ENCODE measurements around the gene LRRFIP1.

The LRRFIP1 gene

GRCh38 chr2:237649541-237650454 lies 22.4 kb downstream of the LRRFIP1 start:
- TF ChIP-seq ZNF274 (IDR thresholded peaks at IDR 0.05; ENCODE audit: low read depth, low read length), result no peak
- no peak overlapping the region for H3K4me3 ChIP-seq (ENCODE audit: low read length)

DNA sequence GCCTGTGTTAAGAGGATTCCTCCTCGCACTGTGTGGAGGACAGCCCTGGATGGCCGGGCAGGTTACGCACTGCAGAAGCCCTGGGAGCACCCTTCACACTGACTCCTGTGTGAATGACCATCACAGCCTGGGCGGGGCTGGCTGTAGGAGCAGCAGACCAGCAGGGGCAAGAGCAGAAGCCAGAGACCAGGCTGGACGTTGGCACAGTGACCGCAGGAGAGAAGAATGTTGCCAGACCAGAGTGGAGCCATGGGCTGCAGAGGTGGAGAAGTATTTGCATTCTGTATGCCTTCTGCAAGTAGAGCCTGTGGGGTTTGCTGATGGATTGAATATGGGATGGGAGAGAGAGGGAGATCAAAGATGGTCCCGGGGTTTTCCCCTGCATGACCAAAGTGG lies 23.1 kb downstream of the LRRFIP1 start:
- H3K4me3 ChIP-seq (ENCODE audit: low read length), result no peak overlapping the region
- TF ChIP-seq ZNF274 (IDR thresholded peaks at IDR 0.05; ENCODE audit: low read depth, low read length), result no peak

DNA sequence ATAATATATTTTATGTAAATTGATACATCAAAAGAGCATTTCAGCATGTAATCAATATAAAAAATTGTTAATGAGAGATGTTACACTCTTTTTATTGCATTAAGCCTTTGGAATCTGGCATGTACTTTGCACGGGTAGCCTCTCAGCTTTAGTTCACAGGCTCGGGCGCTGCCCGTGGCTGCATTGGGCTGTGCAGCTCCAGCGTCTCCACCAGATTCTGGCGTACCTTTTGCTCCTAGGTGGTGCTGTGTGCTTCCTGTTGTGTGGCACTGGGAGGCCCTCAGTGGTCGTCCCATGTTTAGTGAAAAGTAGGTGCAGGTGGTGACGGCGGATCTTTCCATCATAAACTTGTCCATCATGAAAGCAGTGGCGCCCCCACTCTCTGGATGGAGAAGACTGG lies 24.4 kb downstream of the LRRFIP1 start:
- H3K4me3 ChIP-seq (ENCODE audit: low read length), result no peak overlapping the region
- TF ChIP-seq ZNF274 (IDR thresholded peaks at IDR 0.05; ENCODE audit: low read depth, low read length), result no peak

- no peak overlapping the region for H3K4me3 ChIP-seq (ENCODE audit: low read length)
- no peak for TF ChIP-seq ZNF274 (IDR thresholded peaks at IDR 0.05; ENCODE audit: low read depth, low read length)
Observed at GRCh38 chr2:237652181-237652580, 24.8 kb downstream of the LRRFIP1 start.

DNA sequence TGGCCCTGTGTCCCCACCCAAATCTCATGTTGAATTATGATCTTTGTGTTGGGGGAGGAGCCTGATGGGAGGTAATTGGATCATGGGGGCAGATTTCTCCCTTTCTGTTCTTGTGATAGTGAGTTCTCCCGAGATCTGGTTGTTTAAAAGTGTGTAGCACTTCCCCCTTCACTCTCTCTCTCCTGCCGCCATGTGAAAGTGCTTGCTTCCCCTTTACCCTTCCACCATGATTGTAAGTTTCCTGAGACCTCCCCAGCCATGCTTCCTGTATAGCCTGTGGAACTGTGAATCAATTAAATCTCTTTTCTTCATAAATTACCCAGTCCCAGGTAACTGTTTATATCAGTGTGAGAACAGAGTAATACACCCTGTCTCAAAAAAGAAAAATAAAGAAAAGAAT lies 25.5 kb downstream of the LRRFIP1 start:
- no peak overlapping the region for H3K4me3 ChIP-seq (ENCODE audit: low read length)
- TF ChIP-seq ZNF274 (IDR thresholded peaks at IDR 0.05; ENCODE audit: low read depth, low read length), result no peak

GRCh38 chr2:237653776-237654558 lies 26.6 kb downstream of the LRRFIP1 start:
- no peak for TF ChIP-seq ZNF274 (IDR thresholded peaks at IDR 0.05; ENCODE audit: low read depth, low read length)
- H3K4me3 ChIP-seq (ENCODE audit: low read length), result no peak overlapping the region

DNA sequence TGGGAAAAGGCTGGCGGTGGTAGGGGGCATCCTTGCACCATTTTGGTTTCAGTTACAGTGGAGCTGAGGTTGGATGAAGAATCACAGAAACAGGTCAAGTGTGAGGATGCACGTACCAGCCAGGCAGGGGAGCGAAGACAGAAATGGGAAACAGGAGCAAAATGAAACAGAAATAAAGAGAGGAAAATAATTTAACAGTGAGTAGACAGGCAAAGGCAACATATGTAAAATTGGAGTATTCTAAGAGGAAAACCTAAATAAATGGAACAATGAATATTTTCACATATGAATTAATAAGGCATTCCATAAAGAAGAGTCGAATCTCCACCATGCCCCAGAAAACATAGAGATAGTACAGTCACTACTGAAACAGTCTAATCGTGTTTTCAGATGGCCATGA lies 29.7 kb downstream of the LRRFIP1 start:
- TF ChIP-seq ZNF274 (IDR thresholded peaks at IDR 0.05; ENCODE audit: low read depth, low read length), result no peak
- no peak overlapping the region for H3K4me3 ChIP-seq (ENCODE audit: low read length)

DNA sequence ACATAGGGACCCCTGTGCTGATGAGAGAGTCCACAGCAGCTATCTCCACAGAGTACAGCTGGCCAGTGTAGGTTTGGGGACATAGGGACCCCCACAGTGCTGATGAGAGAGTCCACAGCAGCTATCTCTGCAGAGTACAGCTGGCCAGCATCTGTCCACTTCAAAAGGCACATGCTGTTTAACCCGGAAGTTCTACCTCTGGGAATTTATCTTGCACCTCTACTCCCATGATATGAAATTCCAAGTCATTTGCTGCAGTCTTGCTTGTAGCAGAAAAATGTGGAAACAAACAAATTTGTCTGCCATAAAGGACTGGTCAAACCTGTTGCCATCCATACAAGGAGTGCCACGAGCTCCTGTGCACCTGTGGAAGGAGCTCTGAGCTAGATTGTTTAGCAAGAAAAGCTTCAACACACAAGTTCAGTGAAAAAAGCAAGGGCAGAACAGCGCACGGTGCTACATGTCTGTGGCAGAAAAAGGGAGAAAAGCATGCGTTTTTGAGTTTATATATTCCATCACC lies 33.1 kb downstream of the LRRFIP1 start:
- no peak for TF ChIP-seq ZNF274 (IDR thresholded peaks at IDR 0.05; ENCODE audit: low read depth, low read length)
- H3K4me3 ChIP-seq (ENCODE audit: low read length), result no peak overlapping the region

GRCh38 chr2:237661270-237661669 lies 33.9 kb downstream of the LRRFIP1 start:
- no peak overlapping the region for H3K4me3 ChIP-seq (ENCODE audit: low read length)
- no peak for TF ChIP-seq ZNF274 (IDR thresholded peaks at IDR 0.05; ENCODE audit: low read depth, low read length)

- no peak for TF ChIP-seq ZNF274 (IDR thresholded peaks at IDR 0.05; ENCODE audit: low read depth, low read length)
- H3K4me3 ChIP-seq (ENCODE audit: low read length), result no peak overlapping the region
Observed at GRCh38 chr2:237661799-237662328, 34.5 kb downstream of the LRRFIP1 start.

DNA sequence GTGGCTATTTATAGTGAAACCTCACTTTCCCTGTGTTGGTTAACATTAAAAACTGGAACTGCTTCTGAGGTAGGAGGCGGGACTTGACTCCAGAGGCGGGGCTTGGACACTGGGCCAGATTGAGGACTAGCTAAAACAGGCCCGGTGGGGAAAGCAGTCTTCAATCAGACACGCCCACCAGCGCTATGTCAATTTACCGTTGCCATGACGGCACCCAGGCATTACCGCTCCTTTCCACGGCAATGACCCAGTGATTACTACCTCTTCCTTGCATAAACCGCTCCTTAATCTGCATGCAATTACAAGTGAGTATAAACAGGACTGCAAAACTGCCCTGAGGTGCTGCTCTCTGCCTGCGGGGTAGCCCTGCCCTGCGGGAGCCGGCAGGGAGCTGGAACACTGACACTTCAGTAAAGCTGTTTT lies 35.3 kb downstream of the LRRFIP1 start:
- no peak for TF ChIP-seq ZNF274 (IDR thresholded peaks at IDR 0.05; ENCODE audit: low read depth, low read length)
- H3K4me3 ChIP-seq (ENCODE audit: low read length), result no peak overlapping the region

DNA sequence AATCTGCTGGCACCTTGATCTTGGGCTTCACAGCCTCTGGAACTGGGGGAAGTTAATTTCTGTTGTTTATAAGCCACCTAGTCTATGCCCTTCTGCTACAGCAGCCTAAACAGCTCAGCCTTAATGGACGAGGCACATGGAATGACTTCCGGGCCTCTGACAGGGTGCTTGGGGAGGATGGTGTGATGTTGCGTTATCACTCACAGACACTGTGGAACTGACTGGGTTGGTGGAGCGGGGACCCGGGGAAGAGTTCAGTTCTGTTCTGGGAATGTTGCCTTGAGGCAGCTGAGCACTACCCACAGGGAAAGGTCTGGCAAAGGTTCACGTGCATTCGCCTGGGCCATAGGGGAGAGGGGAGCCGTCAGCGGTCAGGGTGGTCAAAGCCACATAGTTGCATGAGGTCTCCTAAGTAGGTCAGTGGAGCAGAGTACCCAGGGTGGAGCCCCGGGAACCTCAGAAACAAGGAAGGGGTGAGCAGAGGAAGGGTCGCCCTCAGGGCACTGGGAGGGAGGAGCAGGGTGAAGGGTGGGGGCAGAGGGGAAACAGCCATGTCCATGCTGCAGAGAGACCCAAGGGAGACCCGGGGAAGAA lies 36.2 kb downstream of the LRRFIP1 start:
- TF ChIP-seq ZNF274 (IDR thresholded peaks at IDR 0.05; ENCODE audit: low read depth, low read length), result no peak
- H3K4me3 ChIP-seq (ENCODE audit: low read length), result no peak overlapping the region

GRCh38 chr2:237664151-237664550 lies 36.8 kb downstream of the LRRFIP1 start:
- no peak for TF ChIP-seq ZNF274 (IDR thresholded peaks at IDR 0.05; ENCODE audit: low read depth, low read length)
- H3K4me3 ChIP-seq (ENCODE audit: low read length), result no peak overlapping the region

DNA sequence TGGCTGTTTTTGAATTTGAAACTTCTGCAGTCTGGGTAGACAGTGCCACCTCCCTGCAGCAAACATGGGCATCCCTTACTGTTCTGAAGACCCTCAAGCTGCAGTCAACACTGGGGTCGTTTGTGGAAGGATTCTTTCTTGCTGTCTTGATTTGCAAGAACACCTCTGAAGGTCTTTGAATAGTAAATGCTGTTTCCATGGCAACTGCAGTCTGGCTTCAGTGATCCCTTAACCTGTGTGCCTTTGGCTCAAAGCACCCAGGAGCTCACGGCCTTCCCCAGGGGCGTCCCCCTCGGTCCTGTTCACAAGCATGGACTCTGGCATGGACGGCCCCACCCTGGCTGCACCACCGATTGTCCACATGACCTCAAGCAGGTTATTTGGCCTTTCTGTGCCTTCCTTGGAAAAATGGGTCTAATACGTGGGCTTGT lies 38.3 kb downstream of the LRRFIP1 start:
- no peak for TF ChIP-seq ZNF274 (IDR thresholded peaks at IDR 0.05; ENCODE audit: low read depth, low read length)
- H3K4me3 ChIP-seq (ENCODE audit: low read length), result no peak overlapping the region
